ENCODE results near the gene SH3BP5.

GRCh38 chr3:15342246-15342645, 9.9 kb upstream of the SH3BP5 start:
- no peak for TF ChIP-seq POLR2A (IDR thresholded peaks at IDR 0.05)
- TF ChIP-seq CTCF (IDR thresholded peaks at IDR 0.05) = no peak

Data from Peyer's patch (tissue), 4 donors.